ENCODE results near the gene GABRG2. TPM values are rescaled to one million over a fixed set of nuclear protein-coding genes. Genes with fewer than 3 reads are reported as not detected.

GABRG2 gene
- total RNA-seq (not detected), polyA plus RNA-seq (not detected)
- long read RNA-seq, donor 1 = 0 reads
- long read RNA-seq, donor 2 = 0 reads
- long read RNA-seq, donor 3 = 0 reads

- no peaks in the 10 kb centered on the region for H3K27me3 ChIP-seq
- TF ChIP-seq EP300 (IDR thresholded peaks at IDR 0.05) (no peak), POLR2A (IDR thresholded peaks at IDR 0.05) (no peak), CTCF (IDR thresholded peaks at IDR 0.05) (no peak)
- no peak within 1 kb of the TSS for H3K27ac ChIP-seq
- intact Hi-C loops (cut with DNase I) = no loop called here
- H3K36me3 ChIP-seq = no peaks in the 10 kb centered on the region
- no peak within 1 kb of the TSS for H3K4me3 ChIP-seq
- DNase-seq = no peak
- 3 to 5% (median 4%) methylated on average over 21 of the region's 21 CpGs for WGBS, 3 donors
- H3K9me3 ChIP-seq = no peaks in the 10 kb centered on the region
- H3K4me1 ChIP-seq (ENCODE audit: insufficient read depth) = no peaks in the 10 kb centered on the region
Observed at GRCh38 chr5:162067655-162068411, at the start of gene GABRG2. GABRG2 (plus strand) TSS chr5:162067773; CDS start chr5:162068000, 227 bp downstream.

- Histone ChIP-seq H3K9me3 (no peaks in the 10 kb centered on the region), H3K27me3 (no peaks in the 10 kb centered on the region), H3K27ac (no peak overlapping the region), H3K4me1 (ENCODE audit: insufficient read depth) (no peaks in the 10 kb centered on the region), H3K36me3 (no peaks in the 10 kb centered on the region), H3K4me3 (no peak overlapping the region)
- intact Hi-C loops (cut with DNase I) = no loop called here
- TF ChIP-seq CTCF (IDR thresholded peaks at IDR 0.05) (no peak), POLR2A (IDR thresholded peaks at IDR 0.05) (no peak), EP300 (IDR thresholded peaks at IDR 0.05) (no peak)
- WGBS, 3 donors = 83 to 93% (median 87%) methylated on average over 2 of the region's 2 CpGs
- no peak for DNase-seq
Observed at GRCh38 chr5:162025312-162025711, 42.3 kb upstream of the GABRG2 start.

- no peaks in the 10 kb centered on the region for H3K36me3 ChIP-seq
- H3K27me3 ChIP-seq = no peaks in the 10 kb centered on the region
- no peaks in the 10 kb centered on the region for H3K9me3 ChIP-seq
- 34 to 42% (median 37%) methylated on average over 4 of the region's 4 CpGs for WGBS, 3 donors
- TF ChIP-seq EP300 (IDR thresholded peaks at IDR 0.05) = no peak
- TF ChIP-seq CTCF (IDR thresholded peaks at IDR 0.05) = no peak
- no peak for DNase-seq
- H3K4me1 ChIP-seq (ENCODE audit: insufficient read depth) = no peaks in the 10 kb centered on the region
- no peak overlapping the region for H3K27ac ChIP-seq
- intact Hi-C loops (cut with DNase I) = no loop called here
- H3K4me3 ChIP-seq = no peak overlapping the region
Observed at GRCh38 chr5:162026803-162027202, 40.8 kb upstream of the GABRG2 start.

GRCh38 chr5:162037431-162037830 lies 30.1 kb upstream of the GABRG2 start:
- DNase-seq = no peak
- intact Hi-C loops (cut with DNase I) = no loop called here
- Histone ChIP-seq H3K27ac (no peak overlapping the region), H3K4me3 (no peak overlapping the region), H3K9me3 (no peaks in the 10 kb centered on the region), H3K36me3 (no peaks in the 10 kb centered on the region), H3K27me3 (no peaks in the 10 kb centered on the region), H3K4me1 (ENCODE audit: insufficient read depth) (no peaks in the 10 kb centered on the region)
- 74 to 84% (median 84%) methylated on average over 1 of the region's 1 CpG for WGBS, 3 donors
- TF ChIP-seq CTCF (IDR thresholded peaks at IDR 0.05) = no peak
- no peak for TF ChIP-seq EP300 (IDR thresholded peaks at IDR 0.05)
- TF ChIP-seq POLR2A (IDR thresholded peaks at IDR 0.05) = no peak

Data from ovary (tissue), 10 donors.